Uterus (tissue), 4 donors: ENCODE data around the gene GARIN6. TPM values are rescaled to one million over a fixed set of nuclear protein-coding genes. Genes with fewer than 3 reads are reported as not detected.
"Not testable (repeated sequence)": the region's sequence is repeated elsewhere in the genome, so short reads cannot be mapped to it uniquely, and the experiment has no call there.

Source experiments
- DNase-seq, 2 donors: peaks; one replicate each; pipeline ENCODE4 v3.0.0-alpha.2; 2019 to 2020
- H3K27ac ChIP-seq, 2 donors: fragments of 200-600 bp; sonication (generic); 1 replicate in 1 of 2; 2 replicates in 1 of 2; pipeline ENCODE4 v1.5.1; 2016 to 2018
- H3K27me3 ChIP-seq, 2 donors: fragments of 200-600 bp; sonication (generic); one replicate each; pipeline ENCODE4 v1.5.1; 2018 to 2019; ENCODE audit warnings: control low read depth in 1 of 2
- H3K36me3 ChIP-seq, 2 donors: fragments of 200-600 bp; sonication (generic); one replicate each; pipeline ENCODE4 v1.5.1; 2019; ENCODE audit warnings: control low read depth in 1 of 2
- H3K4me1 ChIP-seq, 2 donors: fragments of 200-600 bp; sonication (generic); one replicate each; pipeline ENCODE4 v1.5.1; 2018 to 2019; ENCODE audit warnings: control low read depth in 1 of 2
- H3K4me3 ChIP-seq, 2 donors: fragments of 200-600 bp; sonication (generic); 1 replicate in 1 of 2; 2 replicates in 1 of 2; pipeline ENCODE4 v1.5.1; 2018 to 2019; ENCODE audit warnings: mild to moderate bottlenecking in 1 of 2
- H3K9me3 ChIP-seq, 2 donors: fragments of 200-600 bp; sonication (generic); one replicate each; pipeline ENCODE4 v1.5.1; 2019; ENCODE audit warnings: control low read depth in 1 of 2
- CTCF ChIP-seq, 4 experiments: fragments of 200-600 bp in 2 of 4; fragments of 450-650 bp in 2 of 4; sonication (generic) in 2 of 4; IDR thresholded peaks; one replicate each; pipeline ENCODE4 v1.5.1; 2016 to 2019; ENCODE audit warnings: antibody characterized with exemption in 4 of 4, mild to moderate bottlenecking in 2 of 4, moderate library complexity in 1 of 4
- POLR2A ChIP-seq, 2 donors: fragments of 450-650 bp; IDR thresholded peaks; one replicate each; pipeline ENCODE4 v1.6.1; 2016; ENCODE audit warnings: antibody characterized with exemption in 2 of 2, mild to moderate bottlenecking in 1 of 2, moderate library complexity in 1 of 2
- intact Hi-C: fragments of 100-400 bp; cut with DNase I; formaldehyde crosslinking; loops from one replicate; pipeline ENCODE4 v1.15.1; 2023; ENCODE audit warnings: low total_unique reads
- total RNA-seq, 4 donors: library from RNA; depleted of rRNA in 3 of 4; stranded (reverse); fragments of >200 nt in 3 of 4; gene quantifications; one replicate each; pipeline versions ENCODE4 v1.1.0 to v1.2.4, GENCODE V29; 2014 to 2023
- donor health status: DM: yes; HTN: yes; CAD: no.

GARIN6 gene
- total RNA-seq, 4 donors from 2014 or later: not detected

- Histone ChIP-seq H3K4me3 (no peak overlapping the region), H3K9me3 (no peaks in the 10 kb centered on the region), H3K27ac (no peak overlapping the region), H3K4me1 (no peaks in the 10 kb centered on the region), H3K36me3 (no peaks in the 10 kb centered on the region), H3K27me3 (no peaks in the 10 kb centered on the region)
- TF ChIP-seq CTCF (IDR thresholded peaks at IDR 0.05) (no peak), POLR2A (IDR thresholded peaks at IDR 0.05) (no peak)
- intact Hi-C loops: no loop called here
- DNase-seq: no peak
Measured at GRCh38 chr12:99611599-99611998, 36.0 kb upstream of the GARIN6 start.

GRCh38 chr12:99618657-99619056, 28.9 kb upstream of the GARIN6 start:
- H3K4me1 ChIP-seq: no peaks in the 10 kb centered on the region
- no peak overlapping the region for H3K4me3 ChIP-seq
- no peaks in the 10 kb centered on the region for H3K27me3 ChIP-seq
- DNase-seq: no peak
- intact Hi-C loops: no loop called here
- peaks cover 0 to 11% of the 10 kb centered on the region in 2 donors for H3K9me3 ChIP-seq
- TF ChIP-seq CTCF (IDR thresholded peaks at IDR 0.05): no peak
- TF ChIP-seq POLR2A (IDR thresholded peaks at IDR 0.05): no peak
- no peak overlapping the region for H3K27ac ChIP-seq
- H3K36me3 ChIP-seq: no peaks in the 10 kb centered on the region

DNA sequence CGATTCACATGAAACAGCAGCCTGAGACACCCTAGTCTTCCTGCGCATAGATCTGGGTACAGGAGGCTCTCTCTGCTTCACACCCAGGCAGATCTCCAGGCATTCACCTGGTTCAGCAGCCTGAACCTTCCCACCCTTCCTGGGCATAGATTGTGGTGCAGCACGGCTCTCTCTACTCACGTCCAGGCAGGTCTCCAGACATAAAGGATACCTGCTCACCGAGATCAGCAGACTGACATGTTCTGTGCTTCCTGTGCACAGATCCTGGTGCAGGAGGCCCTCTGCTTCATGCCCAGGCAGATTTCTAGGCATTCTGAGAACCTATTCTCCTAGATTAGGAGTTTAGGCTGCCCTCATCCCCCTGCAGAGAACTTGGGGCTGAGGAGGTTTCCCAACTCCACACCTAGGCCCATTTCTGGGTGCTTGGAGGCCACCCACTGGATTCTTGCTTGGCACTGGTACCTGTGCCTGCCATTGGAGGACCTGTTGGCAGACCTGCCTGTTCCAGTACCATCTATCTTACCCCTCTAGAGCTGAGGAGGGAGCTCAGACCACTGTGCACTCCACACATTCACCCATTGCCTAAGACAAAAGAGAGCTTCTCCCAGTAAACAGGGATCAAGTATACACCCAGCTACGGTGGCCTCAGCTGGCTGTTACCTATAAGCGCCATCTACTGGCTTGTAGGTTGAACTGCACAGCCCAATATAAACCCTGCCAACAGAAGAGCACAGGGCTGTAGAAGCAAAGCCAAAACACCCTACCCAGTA, 28.0 kb upstream of the GARIN6 start:
- TF ChIP-seq CTCF (IDR thresholded peaks at IDR 0.05) (no peak), POLR2A (IDR thresholded peaks at IDR 0.05) (no peak)
- Histone ChIP-seq H3K36me3 (no peaks in the 10 kb centered on the region), H3K4me1 (no peaks in the 10 kb centered on the region), H3K4me3 (no peak overlapping the region), H3K9me3 (peaks cover 0 to 11% of the 10 kb centered on the region in 2 donors), H3K27ac (no peak overlapping the region), H3K27me3 (no peaks in the 10 kb centered on the region)
- intact Hi-C loops: no loop called here
- no peak for DNase-seq

DNA sequence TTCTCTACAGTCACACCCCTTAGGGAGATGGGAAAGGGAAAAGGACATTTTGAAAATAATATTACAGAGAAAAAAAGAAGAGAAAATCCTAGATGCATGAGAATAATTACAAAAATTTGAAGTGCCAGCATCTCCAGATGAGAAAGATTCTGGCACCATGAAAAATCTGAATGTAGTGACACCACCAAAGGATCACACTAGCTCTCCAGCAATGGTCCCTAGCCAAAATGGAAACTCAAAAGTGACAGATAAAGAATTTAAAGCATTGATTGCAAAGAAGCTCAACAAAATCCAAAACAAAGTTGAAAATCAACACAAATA, 27.4 kb upstream of the GARIN6 start:
- no peaks in the 10 kb centered on the region for H3K4me1 ChIP-seq
- H3K27me3 ChIP-seq: no peaks in the 10 kb centered on the region
- H3K4me3 ChIP-seq: no peak overlapping the region
- no peak for TF ChIP-seq CTCF (IDR thresholded peaks at IDR 0.05)
- no peak for TF ChIP-seq POLR2A (IDR thresholded peaks at IDR 0.05)
- H3K27ac ChIP-seq: no peak overlapping the region
- intact Hi-C loops: no loop called here
- peaks cover 0 to 11% of the 10 kb centered on the region in 2 donors for H3K9me3 ChIP-seq
- DNase-seq: no peak
- H3K36me3 ChIP-seq: no peaks in the 10 kb centered on the region

- DNase-seq, intact Hi-C loops, H3K4me1 ChIP-seq, H3K4me3 ChIP-seq, H3K36me3 ChIP-seq, H3K27me3 ChIP-seq, H3K27ac ChIP-seq: not testable (repeated sequence)
- peaks cover 0 to 11% of the 10 kb centered on the region in 2 donors for H3K9me3 ChIP-seq
Measured at GRCh38 chr12:99624591-99624990, 23.0 kb upstream of the GARIN6 start.

- no peak for DNase-seq
- no peak for TF ChIP-seq POLR2A (IDR thresholded peaks at IDR 0.05)
- TF ChIP-seq CTCF (IDR thresholded peaks at IDR 0.05): no peak
- Histone ChIP-seq H3K27me3 (no peaks in the 10 kb centered on the region), H3K9me3 (no peaks in the 10 kb centered on the region), H3K36me3 (no peaks in the 10 kb centered on the region), H3K4me1 (no peaks in the 10 kb centered on the region), H3K4me3 (no peak overlapping the region), H3K27ac (no peak overlapping the region)
- intact Hi-C loops: no loop called here
Measured at GRCh38 chr12:99627459-99627858, 20.1 kb upstream of the GARIN6 start.
